HG02981 (cell line): ENCODE data around the gene GNG4.

Source experiments
- ATAC-seq: cut with Tn5 transposase; IDR thresholded peaks from one replicate; pipeline ENCODE4 v1.9.1; 2021; ENCODE audit warnings: mild to moderate bottlenecking, moderate library complexity; ENCODE audit not compliant: unreplicated experiment

Gene GNG4

GRCh38 chr1:235500971-235501540 lies 148.5 kb downstream of the GNG4 start:
- ATAC-seq, result no peak
